Neural progenitor cell (in vitro differentiated cells): Measurements from ENCODE around the gene PRND.

Experiments used
- CTCF ChIP-seq: fragments of 200-600 bp; sonication (generic); IDR thresholded peaks from 2 replicates; pipeline ENCODE4 v1.5.1; 2017; ENCODE audit warnings: antibody characterized with exemption, mild to moderate bottlenecking
- EZH2phosphoT487 ChIP-seq: fragments of 200-600 bp; sonication (generic); IDR thresholded peaks from 2 replicates; pipeline ENCODE4 v1.6.1; 2017; ENCODE audit warnings: antibody characterized with exemption

GRCh38 chr20:4717816-4718570 is 3.7 kb upstream of the PRND start:
- TF ChIP-seq CTCF (no peak), EZH2phosphoT487 (no peak)
